ENCODE results near the gene COMMD6. TPM values are rescaled to one million over a fixed set of nuclear protein-coding genes. Genes with fewer than 3 reads are reported as not detected.

Gene COMMD6
- total RNA-seq, 1 donor from 2014 or later = 171 TPM

GRCh38 chr13:75511051-75511625 is 26.5 kb downstream of the COMMD6 start:
- no peaks in the 10 kb centered on the region for H3K36me3 Mint-ChIP-seq
- H3K9me3 Mint-ChIP-seq = no peaks in the 10 kb centered on the region
- DNase-seq (ENCODE audit: extremely low spot score, unreplicated experiment) = no peak
- no peak overlapping the region for H3K4me3 Mint-ChIP-seq
- no peak for TF ChIP-seq CTCF (conservative IDR thresholded peaks at IDR 0.05)
- no peak overlapping the region for H3K27ac Mint-ChIP-seq
- H3K27me3 Mint-ChIP-seq = no peaks in the 10 kb centered on the region
- no peaks in the 10 kb centered on the region for H3K4me1 Mint-ChIP-seq (ENCODE audit: unreplicated experiment)

GRCh38 chr13:75508002-75508548 is 29.6 kb downstream of the COMMD6 start:
- Mint-ChIP-seq H3K4me1 (ENCODE audit: unreplicated experiment) (no peaks in the 10 kb centered on the region), H3K27ac (no peak overlapping the region), H3K9me3 (no peaks in the 10 kb centered on the region), H3K4me3 (no peak overlapping the region), H3K36me3 (no peaks in the 10 kb centered on the region), H3K27me3 (no peaks in the 10 kb centered on the region)
- no peak for TF ChIP-seq CTCF (conservative IDR thresholded peaks at IDR 0.05)
- no peak for DNase-seq (ENCODE audit: extremely low spot score, unreplicated experiment)

- Mint-ChIP-seq H3K4me1 (ENCODE audit: unreplicated experiment) (no peaks in the 10 kb centered on the region), H3K27me3 (no peaks in the 10 kb centered on the region), H3K36me3 (no peaks in the 10 kb centered on the region), H3K4me3 (no peak overlapping the region), H3K27ac (no peak overlapping the region), H3K9me3 (no peaks in the 10 kb centered on the region)
- no peak for TF ChIP-seq CTCF (conservative IDR thresholded peaks at IDR 0.05)
- no peak for DNase-seq (ENCODE audit: extremely low spot score, unreplicated experiment)
Measured at GRCh38 chr13:75507027-75508001, 30.3 kb downstream of the COMMD6 start.

- Mint-ChIP-seq H3K9me3 (no peaks in the 10 kb centered on the region), H3K4me1 (ENCODE audit: unreplicated experiment) (no peaks in the 10 kb centered on the region), H3K4me3 (no peak overlapping the region), H3K27ac (no peak overlapping the region), H3K36me3 (no peaks in the 10 kb centered on the region), H3K27me3 (no peaks in the 10 kb centered on the region)
- DNase-seq (ENCODE audit: extremely low spot score, unreplicated experiment) = no peak
- TF ChIP-seq CTCF (conservative IDR thresholded peaks at IDR 0.05) = no peak
Measured at GRCh38 chr13:75506018-75506417, 31.6 kb downstream of the COMMD6 start.

GRCh38 chr13:75505327-75505726 is 32.3 kb downstream of the COMMD6 start:
- Mint-ChIP-seq H3K4me1 (ENCODE audit: unreplicated experiment) (no peaks in the 10 kb centered on the region), H3K4me3 (no peak overlapping the region), H3K9me3 (no peaks in the 10 kb centered on the region), H3K36me3 (no peaks in the 10 kb centered on the region), H3K27ac (no peak overlapping the region), H3K27me3 (no peaks in the 10 kb centered on the region)
- no peak for DNase-seq (ENCODE audit: extremely low spot score, unreplicated experiment)
- no peak for TF ChIP-seq CTCF (conservative IDR thresholded peaks at IDR 0.05)
